Kidney epithelial cell (primary cell): Measurements from ENCODE around the gene TMEM165. TPM values are rescaled to one million over a fixed set of nuclear protein-coding genes. Genes with fewer than 3 reads are reported as not detected.
A peak's percentile ranks its signal among the peaks of the same experiment; 100 is the strongest.

ENCODE experiments used
- DNase-seq: peaks from one replicate; pipeline ENCODE4 v3.0.0-alpha.2; 2010; ENCODE audit warnings: low read depth
- H3K27me3 ChIP-seq: 2 replicates; pipeline ENCODE4 v1.6.0; 2011; ENCODE audit warnings: low read length; ENCODE audit not compliant: control insufficient read depth, insufficient read depth
- H3K36me3 ChIP-seq: 2 replicates; pipeline ENCODE4 v1.5.1; 2011; ENCODE audit warnings: low read length; ENCODE audit not compliant: control insufficient read depth, insufficient read depth
- H3K4me3 ChIP-seq: 2 replicates; pipeline ENCODE4 v1.5.1; 2011; ENCODE audit warnings: low read depth, mild to moderate bottlenecking, control low read depth, low read length
- CTCF ChIP-seq: IDR thresholded peaks from 2 replicates; pipeline ENCODE4 v1.5.1; 2011; ENCODE audit warnings: mild to moderate bottlenecking, moderate library complexity, low read length, control low read depth, inconsistent platforms; ENCODE audit not compliant: insufficient read depth, poor library complexity, severe bottlenecking
- total RNA-seq: library from RNA; depleted of rRNA; stranded (reverse); fragments of >200 nt; gene quantifications from 2 replicates; pipeline ENCODE4 v1.2.3, GENCODE V29; 2015

The TMEM165 gene
- total RNA-seq, 1 donor from 2014 or later: 129 TPM

- no peak for DNase-seq
- no peaks in the 10 kb centered on the region for H3K27me3 ChIP-seq
- no peak for TF ChIP-seq CTCF
- H3K36me3 ChIP-seq: no peaks in the 10 kb centered on the region
- no peak overlapping the region for H3K4me3 ChIP-seq
These were observed 10.5 kb upstream of the TMEM165 start for GRCh38 chr4:55385201-55385649.

- Histone ChIP-seq H3K27me3 (no peaks in the 10 kb centered on the region), H3K4me3 (no peak overlapping the region), H3K36me3 (no peaks in the 10 kb centered on the region)
- no peak for DNase-seq
- TF ChIP-seq CTCF: no peak
These were observed 9.7 kb upstream of the TMEM165 start for GRCh38 chr4:55386073-55386472.

GRCh38 chr4:55386840-55387239 is 8.9 kb upstream of the TMEM165 start:
- no peaks in the 10 kb centered on the region for H3K36me3 ChIP-seq
- H3K4me3 ChIP-seq: no peak overlapping the region
- no peaks in the 10 kb centered on the region for H3K27me3 ChIP-seq
- no peak for TF ChIP-seq CTCF
- no peak for DNase-seq

GRCh38 chr4:55393461-55394320 is 2.1 kb upstream of the TMEM165 start:
- DNase-seq: no peak

GRCh38 chr4:55395218-55395528 is 584 bp upstream of the TMEM165 start:
- H3K36me3 ChIP-seq: no peaks in the 10 kb centered on the region
- peak overlapping the region; percentile 91 for H3K4me3 ChIP-seq
- no peak for TF ChIP-seq CTCF
- no peak for DNase-seq
- no peaks in the 10 kb centered on the region for H3K27me3 ChIP-seq

More at GRCh38 chr4:55393461-55394320, 2.1 kb upstream of the TMEM165 start:
- no peaks in the 10 kb centered on the region for H3K27me3 ChIP-seq
- H3K36me3 ChIP-seq: no peaks in the 10 kb centered on the region
- H3K4me3 ChIP-seq: no peak overlapping the region
- no peak for TF ChIP-seq CTCF
